Ishikawa (cell line): ENCODE results near the gene RAB1B.

Source experiments
- CEBPB ChIP-seq: IDR thresholded peaks from 2 replicates; pipeline ENCODE4 v1.6.1; 2012
- CREB1 ChIP-seq: IDR thresholded peaks from 2 replicates; pipeline ENCODE4 v1.6.1; 2012; ENCODE audit warnings: low read depth
- EGR1 ChIP-seq: IDR thresholded peaks from 2 replicates; pipeline ENCODE4 v1.6.1; 2012
- EP300 ChIP-seq: IDR thresholded peaks from 2 replicates; pipeline ENCODE4 v1.6.1; 2012; ENCODE audit warnings: borderline replicate concordance
- FOXM1 ChIP-seq: IDR thresholded peaks from 2 replicates; pipeline ENCODE4 v1.6.1; 2012; ENCODE audit warnings: low read depth, borderline replicate concordance
- MAX ChIP-seq: IDR thresholded peaks from 2 replicates; pipeline ENCODE4 v1.6.1; 2012
- NFIC ChIP-seq: IDR thresholded peaks from 2 replicates; pipeline ENCODE4 v1.6.1; 2012
- RAD21 ChIP-seq: IDR thresholded peaks from 2 replicates; pipeline ENCODE4 v1.6.1; 2012; ENCODE audit warnings: low read depth
- REST ChIP-seq: IDR thresholded peaks from 2 replicates; pipeline ENCODE4 v1.6.1; 2012; ENCODE audit warnings: low read depth, mild to moderate bottlenecking
- TAF1 ChIP-seq: IDR thresholded peaks from 2 replicates; pipeline ENCODE4 v1.6.1; 2012; ENCODE audit warnings: low read depth, mild to moderate bottlenecking
- TCF12 ChIP-seq: IDR thresholded peaks from 2 replicates; pipeline ENCODE4 v1.6.1; 2012; ENCODE audit warnings: low read depth
- TEAD4 ChIP-seq: IDR thresholded peaks from 2 replicates; pipeline ENCODE4 v1.6.1; 2012
- YY1 ChIP-seq: IDR thresholded peaks from 2 replicates; pipeline ENCODE4 v1.6.1; 2012; ENCODE audit warnings: low read depth
- ZBTB7A ChIP-seq: IDR thresholded peaks from 2 replicates; pipeline ENCODE4 v1.6.1; 2012; ENCODE audit warnings: low read depth
- TF ChIP-seq, protein P1 (sequence below): IDR thresholded peaks from 2 replicates; pipeline ENCODE4 v1.6.1; 2012

Gene RAB1B

DNA sequence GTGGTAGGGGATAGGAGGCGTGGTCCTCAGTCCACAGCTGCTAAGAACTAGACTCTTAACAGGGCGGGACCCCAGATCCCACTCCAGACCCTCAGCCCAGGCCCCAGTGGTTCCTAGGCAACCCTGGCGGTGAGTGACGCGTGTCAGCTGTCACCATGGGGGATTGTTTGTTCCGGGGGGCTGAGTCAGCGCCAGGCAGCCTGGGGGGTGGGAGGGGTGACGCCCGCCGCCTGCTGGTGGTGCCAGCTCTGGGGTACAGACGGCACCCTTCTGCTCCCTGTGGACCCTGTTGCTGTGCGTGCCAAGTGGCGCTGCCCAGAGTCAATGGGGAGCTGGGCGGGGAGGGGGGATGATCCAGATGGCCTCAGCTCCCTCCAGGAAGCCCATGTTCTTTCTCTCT, 12.0 kb downstream of the RAB1B start:
- TF ChIP-seq YY1 (no peak), TAF1 (no peak), REST (no peak), MAX (no peak), CREB1 (no peak), ZBTB7A (no peak), EGR1 (no peak), TCF12 (no peak), TEAD4 (no peak), RAD21 (no peak)
- TF ChIP-seq, protein P1, sequence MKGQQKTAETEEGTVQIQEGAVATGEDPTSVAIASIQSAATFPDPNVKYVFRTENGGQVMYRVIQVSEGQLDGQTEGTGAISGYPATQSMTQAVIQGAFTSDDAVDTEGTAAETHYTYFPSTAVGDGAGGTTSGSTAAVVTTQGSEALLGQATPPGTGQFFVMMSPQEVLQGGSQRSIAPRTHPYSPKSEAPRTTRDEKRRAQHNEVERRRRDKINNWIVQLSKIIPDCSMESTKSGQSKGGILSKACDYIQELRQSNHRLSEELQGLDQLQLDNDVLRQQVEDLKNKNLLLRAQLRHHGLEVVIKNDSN, result no peak

GRCh38 chr11:66281001-66281400, 12.6 kb downstream of the RAB1B start:
- TF ChIP-seq TAF1 (no peak), YY1 (no peak), EP300 (no peak), TEAD4 (no peak)

DNA sequence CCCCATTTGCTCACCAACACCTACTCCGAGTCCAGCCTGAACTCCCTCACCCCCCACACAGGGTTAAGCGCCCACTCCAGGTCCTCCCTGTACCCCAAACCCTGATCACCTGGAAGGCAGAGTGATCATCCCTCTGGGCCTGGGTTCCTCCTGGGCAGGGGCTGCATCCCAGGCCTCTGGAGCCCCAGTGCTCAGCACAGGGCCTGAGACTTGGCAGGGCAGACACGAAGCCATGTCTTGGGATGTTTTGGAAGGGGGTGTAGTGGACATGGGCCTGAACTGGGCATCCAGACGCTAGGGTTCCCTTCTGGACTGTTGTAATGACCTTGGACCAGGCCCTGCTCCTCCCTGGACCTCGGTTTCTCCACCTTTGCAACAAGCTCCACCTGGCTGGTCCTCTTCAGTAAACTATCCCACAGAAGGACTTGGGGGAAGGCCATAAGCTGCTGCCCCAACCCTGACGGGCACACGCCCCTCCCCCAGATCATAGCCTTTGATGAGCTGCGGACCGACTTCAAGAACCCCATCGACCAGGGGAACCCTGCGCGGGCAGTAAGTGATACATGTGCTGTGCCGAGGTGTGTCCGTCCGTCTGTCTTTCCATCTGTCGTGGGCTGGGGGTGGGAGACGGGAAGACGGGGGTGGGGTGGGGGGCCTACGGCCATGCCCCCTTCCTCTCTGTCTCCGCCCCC, 13.5 kb downstream of the RAB1B start:
- TF ChIP-seq TCF12, result no peak
- TF ChIP-seq FOXM1, result no peak
- no peak for TF ChIP-seq RAD21
- TF ChIP-seq YY1, result no peak
- no peak for TF ChIP-seq NFIC
- no peak for TF ChIP-seq MAX
- no peak for TF ChIP-seq ZBTB7A
- no peak for TF ChIP-seq REST
- TF ChIP-seq TEAD4, result no peak
- TF ChIP-seq CEBPB, result no peak
- TF ChIP-seq EGR1, result no peak
- TF ChIP-seq, protein P1, result no peak
- no peak for TF ChIP-seq CREB1
- TF ChIP-seq EP300, result no peak
- no peak for TF ChIP-seq TAF1

- TF ChIP-seq REST (no peak), YY1 (0 out of 2 replicates have a peak, but pooled peaks have one; percentile 43), NFIC (no peak), MAX (no peak), ZBTB7A (no peak), EP300 (no peak), FOXM1 (peak; percentile 87), RAD21 (peak; percentile 70), CREB1 (no peak), TAF1 (no peak; the same call in 1 of the 2 replicates), CEBPB (no peak), TCF12 (no peak), TEAD4 (no peak), EGR1 (peak; percentile 66; the same call in 1 of the 2 replicates)
- TF ChIP-seq, protein P1, result no peak
These were observed 14.3 kb downstream of the RAB1B start for GRCh38 chr11:66282468-66283455.
